Measurements from ENCODE around the gene ASGR2.

- no peak for TF ChIP-seq CTCF (IDR thresholded peaks at IDR 0.05)
- no peak for TF ChIP-seq POLR2A (IDR thresholded peaks at IDR 0.05)
These were observed 47.4 kb downstream of the ASGR2 start for GRCh38 chr17:7067198-7067597.
